Hepatocyte (in vitro differentiated cells): Measurements from ENCODE around the gene ANKRD31.

ENCODE experiments used
- CTCF ChIP-seq: fragments of 200-600 bp; sonication (generic); IDR thresholded peaks from 2 replicates; pipeline ENCODE4 v1.5.1; 2016; ENCODE audit warnings: antibody characterized with exemption, mild to moderate bottlenecking; ENCODE audit not compliant: poor library complexity
- EZH2phosphoT487 ChIP-seq: fragments of 200-600 bp; sonication (generic); IDR thresholded peaks from one replicate; pipeline ENCODE4 v1.6.1; 2018; ENCODE audit warnings: antibody characterized with exemption, mild to moderate bottlenecking, low read depth, moderate library complexity; ENCODE audit not compliant: unreplicated experiment, severe bottlenecking

- no peak for TF ChIP-seq CTCF
- no peak for TF ChIP-seq EZH2phosphoT487
Observed at GRCh38 chr5:75028090-75028489, 208.6 kb downstream of the ANKRD31 start.
